ENCODE results near the gene FAM81A.
"Not testable (repeated sequence)": the region's sequence is repeated elsewhere in the genome, so short reads cannot be mapped to it uniquely, and the experiment has no call there.

- not testable (repeated sequence) for TF ChIP-seq POLR2AphosphoS5 (IDR thresholded peaks at IDR 0.05; ENCODE audit: low read depth, low read length); POLR2A (IDR thresholded peaks at IDR 0.05; ENCODE audit: low read depth, low read length); SPI1 (IDR thresholded peaks at IDR 0.05; ENCODE audit: low read depth, low read length); PAX5 (IDR thresholded peaks at IDR 0.05; ENCODE audit: insufficient read depth, low read length, severe bottlenecking); TAF1 (IDR thresholded peaks at IDR 0.05; ENCODE audit: low read depth, low read length)
These were observed 37.2 kb downstream of the FAM81A start for GRCh38 chr15:59475161-59475560.

All from GM12891 (cell line).